GM12874 (cell line): ENCODE results near the gene HTR3B.

Source experiments
- CTCF ChIP-seq: IDR thresholded peaks from 2 replicates; pipeline ENCODE4 v1.5.1; 2011; ENCODE audit warnings: low read depth, mild to moderate bottlenecking, control low read depth, low read length, moderate library complexity; ENCODE audit not compliant: insufficient read depth

Gene HTR3B

GRCh38 chr11:113952588-113952987, 48.0 kb downstream of the HTR3B start:
- no peak for TF ChIP-seq CTCF

GRCh38 chr11:113954235-113954634, 49.6 kb downstream of the HTR3B start:
- no peak for TF ChIP-seq CTCF

DNA sequence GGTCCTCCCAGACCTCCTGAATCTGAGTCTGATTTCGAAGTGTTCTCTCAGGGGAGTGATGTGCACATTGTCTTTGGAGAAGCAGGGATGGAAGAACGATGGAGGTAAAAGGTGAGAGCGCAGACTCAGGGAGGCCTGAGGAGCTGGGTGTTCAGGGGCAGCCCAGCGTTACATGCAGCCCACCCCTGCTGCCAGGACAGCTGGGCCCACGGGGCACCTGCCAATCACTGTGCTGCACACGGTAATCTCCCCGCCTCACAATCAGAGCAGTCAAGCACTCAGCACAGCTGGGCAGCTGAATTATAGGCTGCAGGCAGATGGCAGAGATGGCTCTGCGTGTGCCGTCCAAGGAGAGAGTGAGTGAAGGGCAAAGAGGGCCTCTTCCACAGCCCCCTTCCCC, 52.4 kb downstream of the HTR3B start:
- TF ChIP-seq CTCF: no peak

GRCh38 chr11:113960702-113961330, 56.2 kb downstream of the HTR3B start:
- no peak for TF ChIP-seq CTCF

DNA sequence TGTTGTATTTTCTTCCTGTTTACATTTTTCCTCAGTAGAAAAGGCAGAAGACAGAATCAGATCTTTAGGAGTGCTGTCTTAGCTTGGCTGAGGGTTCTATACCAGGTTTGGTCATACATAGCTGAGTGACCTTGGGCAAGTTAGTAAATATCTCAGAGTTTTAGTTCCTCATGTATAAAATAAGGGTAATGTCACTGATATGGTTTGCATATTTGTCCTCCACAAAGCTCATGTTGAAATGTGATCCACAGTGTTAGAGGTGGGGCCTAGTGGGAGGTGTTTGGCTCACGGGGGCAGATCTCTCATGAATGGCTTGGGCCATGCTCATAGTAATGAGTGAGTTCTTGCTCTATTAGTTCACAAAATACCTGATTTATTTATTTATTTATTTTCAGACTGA, 62.8 kb downstream of the HTR3B start:
- no peak for TF ChIP-seq CTCF

DNA sequence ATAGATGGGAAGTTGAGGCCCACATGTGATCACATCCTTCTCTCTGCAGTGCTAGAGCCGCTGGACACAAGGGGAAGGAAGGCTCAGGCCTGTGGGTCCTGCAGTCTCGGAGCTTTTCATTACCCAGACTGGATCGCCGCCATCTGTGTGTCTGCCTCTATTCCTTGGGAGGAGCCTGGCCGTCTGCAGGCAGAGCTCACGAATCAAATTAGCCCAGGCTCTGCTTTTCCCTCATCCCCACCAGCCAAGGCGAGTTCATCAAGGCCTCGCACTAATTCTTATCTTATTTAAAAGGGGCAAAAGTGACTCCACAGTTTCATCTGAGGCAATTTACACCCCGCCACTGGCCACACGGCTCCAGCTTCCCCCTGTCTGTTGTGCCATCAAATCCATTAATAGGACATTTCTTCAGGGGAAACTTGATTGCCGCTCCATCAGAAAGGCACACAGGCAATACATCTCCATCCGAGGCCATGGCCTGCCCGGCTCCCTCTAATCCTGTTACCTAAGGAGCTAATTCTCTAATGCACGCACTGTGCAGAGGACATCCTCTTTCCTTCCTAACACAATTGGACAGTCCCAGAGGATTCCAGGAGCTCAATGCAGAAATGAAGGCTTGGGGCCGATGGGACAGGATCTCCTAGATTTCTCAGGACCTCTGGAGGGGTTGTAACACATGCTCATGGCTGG, 67.1 kb downstream of the HTR3B start:
- no peak for TF ChIP-seq CTCF

GRCh38 chr11:113974741-113975470, 70.3 kb downstream of the HTR3B start, which contains the start of gene HTR3A:
Gene HTR3A, plus strand, starts transcription at chr11:113975108. Its CDS starts 218 bp downstream, at chr11:113975326.
- no peak for TF ChIP-seq CTCF
